Neuronal stem cell (in vitro differentiated cells): Measurements from ENCODE around the gene SCYL1. TPM values are rescaled to one million over a fixed set of nuclear protein-coding genes. Genes with fewer than 3 reads are reported as not detected.

Experiments used
- DNase-seq: peaks from one replicate; pipeline ENCODE4 v3.0.0-alpha.2; 2013; ENCODE audit warnings: low spot score
- H2AFZ ChIP-seq: one replicate; pipeline ENCODE4 v1.6.1; 2013; ENCODE audit warnings: mild to moderate bottlenecking, low read length, inconsistent platforms
- H2AK5ac ChIP-seq: 2 replicates; pipeline ENCODE4 v1.6.1; 2013; ENCODE audit warnings: low read depth, mild to moderate bottlenecking, inconsistent platforms, low read length, moderate library complexity, mixed read lengths
- H2BK120ac ChIP-seq: 2 replicates; pipeline ENCODE4 v1.6.1; 2013; ENCODE audit warnings: low read depth, mild to moderate bottlenecking, inconsistent platforms, low read length, moderate library complexity, mixed read lengths
- H2BK12ac ChIP-seq: one replicate; pipeline ENCODE4 v1.6.1; 2013; ENCODE audit warnings: low read length, inconsistent platforms
- H2BK15ac ChIP-seq: 2 replicates; pipeline ENCODE4 v1.6.1; 2013; ENCODE audit warnings: mild to moderate bottlenecking, low read length, inconsistent platforms, mixed read lengths
- H2BK5ac ChIP-seq: one replicate; pipeline ENCODE4 v1.6.1; 2013; ENCODE audit warnings: inconsistent platforms, mild to moderate bottlenecking, low read length, moderate library complexity
- H3K14ac ChIP-seq: one replicate; pipeline ENCODE4 v1.6.1; 2013; ENCODE audit warnings: low read length, inconsistent platforms
- H3K18ac ChIP-seq: 2 replicates; pipeline ENCODE4 v1.6.1; 2013; ENCODE audit warnings: low read length, inconsistent platforms
- H3K23ac ChIP-seq: 2 replicates; pipeline ENCODE4 v1.6.1; 2013; ENCODE audit warnings: low read depth, mild to moderate bottlenecking, mixed read lengths, low read length, inconsistent platforms; ENCODE audit not compliant: poor library complexity
- H3K27ac ChIP-seq: replicated peaks from 3 replicates; pipeline ENCODE4 v1.5.1; 2013; ENCODE audit warnings: low read length, inconsistent platforms
- H3K27me3 ChIP-seq, 3 experiments: 2 replicates each; pipeline ENCODE4 v1.6.1; 2013; ENCODE audit warnings: low read length in 3 of 3, mild to moderate bottlenecking in 2 of 3, inconsistent platforms in 1 of 3, low read depth in 1 of 3, mixed read lengths in 1 of 3, moderate library complexity in 1 of 3; ENCODE audit not compliant: control insufficient read depth in 3 of 3, insufficient read depth in 3 of 3
- H3K36me3 ChIP-seq, 2 donors: replicated peaks in 1 of 2; 2 replicates each; pipeline ENCODE4 v1.6.1; 2013; ENCODE audit warnings: low read length in 2 of 2; ENCODE audit not compliant: control insufficient read depth in 2 of 2, insufficient read depth in 2 of 2
- H3K4ac ChIP-seq: 2 replicates; pipeline ENCODE4 v1.6.1; 2013; ENCODE audit warnings: inconsistent platforms, mild to moderate bottlenecking, low read length, moderate library complexity
- H3K4me1 ChIP-seq, 2 donors: 1 replicate in 1 of 2; 2 replicates in 1 of 2; pipeline ENCODE4 v1.6.1; 2013; ENCODE audit warnings: low read length in 2 of 2, low read depth in 1 of 2; ENCODE audit not compliant: control insufficient read depth in 2 of 2, insufficient read depth in 1 of 2
- H3K4me2 ChIP-seq: one replicate; pipeline ENCODE4 v1.6.1; 2013; ENCODE audit warnings: mild to moderate bottlenecking, low read length, inconsistent platforms; ENCODE audit not compliant: insufficient read depth, poor library complexity, severe bottlenecking
- H3K4me3 ChIP-seq, 2 donors: 2 replicates each; pipeline ENCODE4 v1.5.1; 2013; ENCODE audit warnings: low read length in 2 of 2, mild to moderate bottlenecking in 2 of 2, inconsistent platforms in 1 of 2, moderate library complexity in 1 of 2
- H3K79me1 ChIP-seq: one replicate; pipeline ENCODE4 v1.6.1; 2013; ENCODE audit warnings: low read depth, mild to moderate bottlenecking, inconsistent platforms, low read length, moderate library complexity
- H3K9ac ChIP-seq: one replicate; pipeline ENCODE4 v1.6.1; 2013; ENCODE audit warnings: mild to moderate bottlenecking, low read depth, low read length, inconsistent platforms; ENCODE audit not compliant: poor library complexity
- H3K9me3 ChIP-seq, 2 donors: replicated peaks in 1 of 2; 2 replicates each; pipeline versions ENCODE3 to v1.6.1; 2013; ENCODE audit warnings: low read length in 2 of 2, mild to moderate bottlenecking in 2 of 2, inconsistent platforms in 1 of 2, low read depth in 1 of 2, mixed read lengths in 1 of 2, moderate library complexity in 1 of 2; ENCODE audit not compliant: control insufficient read depth in 2 of 2, insufficient read depth in 1 of 2
- H4K8ac ChIP-seq: one replicate; pipeline ENCODE4 v1.6.1; 2013; ENCODE audit warnings: low read depth, mild to moderate bottlenecking, inconsistent platforms, low read length, moderate library complexity
- H4K91ac ChIP-seq: one replicate; pipeline ENCODE4 v1.6.1; 2013; ENCODE audit warnings: low read length, low read depth, mild to moderate bottlenecking, inconsistent platforms; ENCODE audit not compliant: poor library complexity
- WGBS, 2 donors: extraction: QIAGEN DNeasy Blood & Tissue Kit; methylation state at CpG; one replicate each; pipeline ENCODE4 v1.1.7; 2013; ENCODE audit warnings: missing lambda C conversion rate in 2 of 2, mixed read lengths in 1 of 2; ENCODE audit not compliant: insufficient read length in 2 of 2, insufficient replicate concordance in 1 of 2; ENCODE audit errors: extremely low coverage in 2 of 2; 5-methylcytosine and 5-hydroxymethylcytosine counted together
- small RNA-seq: library from polyadenylated mRNA; stranded (forward); fragments of <200 nt; extraction: miRNeasy Mini kit (QIAGEN cat#:217004); gene quantifications from one replicate; pipeline ENCODE3, GENCODE V24; 2013; ENCODE audit not compliant: insufficient read depth

SCYL1 gene

GRCh38 chr11:65585396-65586246 lies 60.7 kb downstream of the SCYL1 start:
- Histone ChIP-seq H3K4me3 (no peak overlapping the region), H2BK15ac (peak overlapping the region; percentile 7), H3K27ac (peak overlapping the region; percentile 81), H3K36me3 (no peaks in the 10 kb centered on the region), H3K9ac (no peak overlapping the region), H2BK120ac (peak overlapping the region; percentile 48), H3K9me3 (no peaks in the 10 kb centered on the region), H2BK5ac (peak overlapping the region; percentile 31), H3K4ac (no peak overlapping the region), H3K27me3 (peaks cover 0 to 28% (median 0%) of the 10 kb centered on the region in 3 experiments), H3K4me2 (no peak overlapping the region), H2AK5ac (peak overlapping the region; percentile 89), H3K23ac (no peak overlapping the region), H3K4me1 (peaks cover 28 to 54% of the 10 kb centered on the region in 2 donors), H3K14ac (no peak overlapping the region), H3K79me1 (no peaks in the 10 kb centered on the region), H2AFZ (no peak overlapping the region), H4K91ac (no peak overlapping the region), H2BK12ac (peak overlapping the region; percentile 63), H4K8ac (peak overlapping the region; percentile 1), H3K18ac (peak overlapping the region; percentile 65)
- DNase-seq, result no peak
- WGBS, 2 donors, result no CpG with 5 or more reads among the region's 51 CpGs

- Histone ChIP-seq H3K36me3 (no peaks in the 10 kb centered on the region), H2AFZ (peak overlapping the region; percentile 52), H3K18ac (peak overlapping the region; percentile 73), H3K4me2 (peak overlapping the region; percentile 26), H3K9me3 (no peaks in the 10 kb centered on the region), H3K14ac (no peak overlapping the region), H3K9ac (no peak overlapping the region), H2AK5ac (peak overlapping the region; percentile 56), H2BK5ac (peak overlapping the region; percentile 31), H2BK120ac (peak overlapping the region; percentile 48), H3K4ac (no peak overlapping the region), H3K4me1 (peaks cover 29 to 54% of the 10 kb centered on the region in 2 donors), H3K27me3 (peaks cover 0 to 30% (median 0%) of the 10 kb centered on the region in 3 experiments), H3K79me1 (no peaks in the 10 kb centered on the region), H4K8ac (no peak overlapping the region), H3K23ac (no peak overlapping the region), H2BK15ac (peak overlapping the region; percentile 6), H2BK12ac (peak overlapping the region; percentile 63), H4K91ac (no peak overlapping the region), H3K4me3 (no peak overlapping the region), H3K27ac (peak overlapping the region; percentile 81)
- no peak for DNase-seq
- no CpG with 5 or more reads among the region's 4 CpGs for WGBS, 2 donors
Measured at GRCh38 chr11:65586247-65586630, 61.4 kb downstream of the SCYL1 start.

GRCh38 chr11:65586676-65587075 lies 61.8 kb downstream of the SCYL1 start:
- Histone ChIP-seq H3K4me2 (peak overlapping the region; percentile 26), H3K4ac (no peak overlapping the region), H2AFZ (peak overlapping the region; percentile 52), H2BK12ac (no peak overlapping the region), H4K8ac (no peak overlapping the region), H3K4me1 (peaks cover 30 to 52% of the 10 kb centered on the region in 2 donors), H3K36me3 (no peaks in the 10 kb centered on the region), H3K27ac (peak overlapping the region; percentile 81), H4K91ac (no peak overlapping the region), H2BK5ac (no peak overlapping the region), H2BK15ac (no peak overlapping the region), H3K9me3 (no peaks in the 10 kb centered on the region), H2BK120ac (no peak overlapping the region), H2AK5ac (peak overlapping the region; percentile 56), H3K23ac (no peak overlapping the region), H3K4me3 (no peak overlapping the region), H3K9ac (no peak overlapping the region), H3K18ac (peak overlapping the region; percentile 73), H3K14ac (no peak overlapping the region), H3K79me1 (no peaks in the 10 kb centered on the region), H3K27me3 (peaks cover 0 to 33% (median 0%) of the 10 kb centered on the region in 3 experiments)
- DNase-seq, result peak; percentile 78
- WGBS, 2 donors, result no CpG with 5 or more reads among the region's 2 CpGs

Small RNA genes lying within 50 kb of the gene (small RNA-seq; reads per million reads assigned to genes)
- gene AP001362.1, result not detected
- not detected for gene RF01684
